SHP77 (cell line): ENCODE results near the gene CCR6.
"Not testable (repeated sequence)": the region's sequence is repeated elsewhere in the genome, so short reads cannot be mapped to it uniquely, and the experiment has no call there.

ENCODE experiments used
- DNase-seq, 2 experiments: peaks; one replicate each; lab custom pipeline; 2025; lab: John Stamatoyannopoulos, UW

Gene CCR6

DNA sequence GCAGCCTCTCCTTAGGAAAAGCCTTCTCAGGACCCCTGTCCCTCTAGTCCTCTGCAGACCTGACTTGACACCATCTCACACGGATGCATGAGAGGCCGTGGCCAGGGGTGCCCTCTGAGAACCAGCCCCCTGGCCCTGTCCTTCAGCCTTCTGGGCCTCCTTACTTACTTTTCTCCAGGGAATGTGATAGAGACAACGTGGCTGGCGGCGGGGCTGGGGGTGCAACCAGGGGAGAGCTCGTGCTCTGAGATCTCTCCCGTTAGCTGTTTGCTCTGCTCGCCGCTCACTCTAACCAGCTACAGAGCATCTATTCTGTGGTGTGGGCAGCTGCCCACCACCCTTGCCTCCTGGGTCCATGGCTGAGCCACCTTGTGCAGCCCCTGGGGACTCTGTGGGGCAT, 20.1 kb downstream of the CCR6 start:
- DNase-seq = no peak

DNA sequence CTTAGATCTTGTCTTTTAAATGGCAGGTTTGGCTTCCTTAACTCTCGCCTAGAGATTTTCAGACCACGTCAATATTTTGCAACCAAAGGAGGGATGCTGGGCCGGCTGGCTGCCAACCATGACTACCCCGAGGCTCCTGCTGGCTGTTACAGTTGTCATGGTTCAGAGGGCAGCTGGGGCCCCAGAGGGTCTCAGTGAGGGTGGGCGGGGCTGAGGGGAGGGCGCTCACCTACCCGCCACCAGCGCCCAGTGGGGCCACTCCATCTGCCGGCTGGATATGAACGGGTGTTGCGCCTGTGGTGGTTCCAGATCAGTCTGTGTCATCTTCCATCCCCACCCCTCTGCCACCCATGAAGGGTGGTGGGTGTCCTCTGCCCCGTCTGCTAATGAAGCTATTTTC, 22.6 kb downstream of the CCR6 start:
- DNase-seq = no peak

DNA sequence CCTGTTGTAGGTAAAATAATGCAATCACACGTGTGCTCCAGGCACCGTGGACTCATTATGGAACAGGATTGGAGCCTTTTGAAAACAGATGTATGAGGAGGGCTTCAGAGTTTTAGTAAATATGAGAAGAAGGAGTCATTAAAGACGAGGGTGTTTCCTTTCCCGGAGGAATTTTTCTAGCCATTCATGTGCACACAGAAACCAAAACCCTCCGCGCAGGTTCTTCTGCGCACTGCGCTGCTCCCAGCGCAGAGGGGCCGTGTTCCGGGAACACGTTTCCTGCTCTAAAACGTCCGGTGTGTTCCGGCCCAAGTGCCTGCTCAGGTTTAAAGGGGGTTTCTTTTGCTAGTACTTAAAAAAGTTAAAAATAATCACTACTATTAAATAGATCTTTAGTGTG, 23.2 kb downstream of the CCR6 start:
- DNase-seq = no peak

DNA sequence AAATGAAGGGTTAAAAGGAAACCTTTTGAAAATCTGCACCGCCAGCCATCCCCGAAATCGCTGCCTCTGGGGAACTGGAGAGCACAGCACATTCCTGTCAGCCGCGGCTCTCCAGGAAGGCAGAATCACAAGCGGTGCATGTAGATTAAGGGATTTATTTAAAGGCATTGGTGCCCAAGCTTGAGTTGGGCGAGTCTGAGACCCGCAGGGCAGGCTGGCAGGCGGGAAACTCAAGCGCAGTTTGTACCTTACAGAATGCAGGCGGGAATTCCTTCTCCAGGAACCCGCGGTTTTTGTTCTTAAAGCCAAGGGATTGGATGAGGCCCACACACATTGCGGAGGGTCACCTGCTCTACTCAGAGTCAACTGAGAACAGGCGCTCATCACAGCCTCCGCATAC, 24.1 kb downstream of the CCR6 start:
- DNase-seq = no peak

DNA sequence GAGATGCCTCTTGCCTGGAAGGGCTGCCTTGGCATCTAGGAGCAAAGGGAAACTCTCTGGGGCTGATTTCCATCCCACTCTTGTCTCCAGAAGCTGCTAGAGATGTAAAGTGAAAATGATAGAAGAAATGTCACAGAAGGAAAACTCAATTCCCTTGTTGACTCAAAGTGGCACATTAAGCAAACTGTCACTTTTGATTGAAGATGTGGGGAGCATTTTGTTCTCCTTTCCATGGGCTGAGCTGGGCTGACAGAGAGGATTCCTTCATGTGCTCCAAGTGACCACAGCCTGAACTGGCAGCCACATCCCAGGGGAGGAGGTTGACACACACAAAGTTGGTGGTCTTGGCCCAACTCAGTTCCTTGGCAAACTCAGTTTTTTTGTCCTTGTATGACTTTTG, 25.1 kb downstream of the CCR6 start:
- DNase-seq = no peak

DNA sequence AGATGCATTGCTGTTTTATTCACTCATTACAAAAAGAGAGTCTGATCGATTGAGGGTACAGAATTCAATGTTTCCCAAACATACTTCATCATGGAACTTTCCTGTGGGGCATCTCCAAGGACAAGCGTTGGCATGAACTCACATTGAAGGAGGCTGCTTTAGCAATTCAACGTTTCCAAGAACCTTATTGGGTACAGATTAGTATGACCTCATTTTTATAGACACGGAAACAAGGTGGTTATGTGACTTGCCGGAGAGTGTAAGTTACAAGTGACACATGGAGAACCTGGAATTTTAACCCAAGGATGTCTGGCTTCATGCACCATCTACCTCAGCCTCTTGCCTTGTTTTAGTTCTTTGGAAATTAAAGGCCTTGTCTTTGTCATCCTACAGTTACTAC, 26.1 kb downstream of the CCR6 start:
- no peak for DNase-seq

DNA sequence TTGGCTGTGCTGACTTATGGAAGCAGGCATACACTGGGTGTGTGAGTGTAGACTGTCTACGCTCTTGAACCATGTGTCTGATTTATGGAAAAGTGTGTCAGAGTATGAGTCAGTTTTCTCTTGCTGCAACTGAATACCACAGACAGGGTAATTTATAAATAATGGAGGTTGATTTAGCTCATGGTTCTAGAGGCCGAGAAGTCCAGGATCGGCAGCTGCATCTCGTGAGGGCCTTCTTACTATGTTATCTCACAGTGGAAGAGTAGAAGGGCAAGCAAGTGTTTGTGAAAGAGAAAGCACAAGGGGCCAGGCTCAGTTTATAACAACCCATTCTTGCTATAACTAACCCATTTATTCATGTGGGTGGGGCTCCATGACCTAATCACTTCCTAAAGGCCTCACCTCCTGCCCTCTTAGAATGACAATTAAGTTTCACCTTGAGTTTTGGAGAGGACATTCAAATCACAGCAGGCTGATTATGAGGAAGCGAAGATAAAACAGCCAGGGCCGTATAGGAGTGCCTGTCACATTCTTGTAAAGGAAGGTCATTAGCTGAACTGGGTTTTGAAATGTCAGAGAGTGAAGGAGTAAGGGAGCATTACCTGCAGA, 28.1 kb downstream of the CCR6 start:
- DNase-seq = no peak

DNA sequence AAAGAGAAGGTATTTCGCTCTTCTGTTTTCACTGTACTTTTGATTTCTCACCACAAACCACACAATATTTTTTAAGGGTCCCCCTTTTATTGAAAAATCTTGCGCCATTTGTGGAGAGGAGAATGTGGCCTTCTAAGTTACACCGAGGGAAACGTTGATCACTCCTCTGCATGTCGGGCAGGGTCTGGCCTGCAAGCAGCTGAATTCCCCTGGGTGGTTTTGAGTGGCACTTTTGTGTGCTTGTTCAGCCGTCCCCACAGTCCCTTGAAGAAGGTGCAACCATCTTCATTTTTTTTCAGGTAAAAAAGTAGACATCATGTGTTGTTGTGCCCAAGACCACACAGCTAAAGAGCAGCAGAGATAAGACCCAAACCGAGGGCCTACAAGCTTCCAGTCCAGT, 28.8 kb downstream of the CCR6 start:
- DNase-seq = no peak

DNA sequence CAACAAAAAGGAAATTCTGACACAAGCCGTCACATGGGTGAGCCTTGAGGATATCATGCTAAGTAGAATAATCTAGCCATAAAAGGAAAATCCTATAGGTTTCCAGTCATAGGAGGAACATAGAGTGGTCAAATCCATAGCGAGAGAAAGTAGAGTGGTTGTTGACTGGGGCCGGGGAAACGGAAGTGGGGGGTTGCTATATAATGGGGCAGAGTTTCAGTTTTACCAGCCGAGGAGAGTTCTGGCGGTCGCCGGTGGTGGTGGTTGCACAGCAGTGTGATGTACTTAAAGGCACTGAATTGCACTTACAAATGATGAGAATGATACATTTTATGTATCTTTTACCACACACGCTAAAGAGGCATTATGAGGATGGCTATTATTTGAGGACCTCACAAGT, 30.0 kb downstream of the CCR6 start:
- no peak for DNase-seq

DNA sequence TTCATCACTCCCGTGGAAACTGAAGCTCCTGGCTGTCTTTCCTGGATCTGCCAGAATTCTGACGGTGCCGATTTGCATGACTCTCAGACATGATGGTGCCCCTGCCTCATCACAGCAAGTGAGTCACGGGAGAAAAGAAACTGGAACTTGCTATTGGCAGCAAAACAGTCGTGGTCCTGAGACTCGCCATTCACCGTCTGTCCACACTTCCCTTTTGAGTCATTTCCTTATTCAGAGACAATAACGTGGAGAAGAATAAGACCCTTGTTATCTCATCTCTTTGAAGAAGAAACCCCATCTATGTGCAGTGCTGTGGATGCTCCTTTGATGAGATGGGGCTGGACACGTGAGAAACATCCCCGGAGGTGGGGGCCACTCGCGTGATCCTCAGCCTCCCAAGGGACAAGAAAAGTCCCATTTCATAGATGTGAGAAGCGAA, 30.6 kb downstream of the CCR6 start:
- DNase-seq = no peak

DNA sequence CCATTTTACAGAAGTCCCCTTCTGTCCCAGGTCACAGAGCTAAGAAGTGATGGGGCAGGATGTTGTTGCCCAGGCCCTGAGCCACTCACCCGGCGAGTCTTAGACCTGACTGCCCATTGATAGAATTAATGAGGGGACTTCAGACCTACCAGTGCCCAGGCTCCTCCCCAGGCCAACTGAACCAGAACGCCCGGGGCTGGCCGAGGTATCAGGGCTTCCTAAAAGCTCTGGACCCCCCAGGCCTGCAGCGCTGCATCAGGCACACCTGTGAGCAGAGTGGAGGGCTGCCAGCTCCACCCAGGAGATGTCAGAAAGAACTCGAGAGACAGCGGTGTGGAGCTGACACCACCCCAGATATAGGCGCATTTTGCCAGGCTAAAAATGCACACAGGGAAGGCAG, 31.4 kb downstream of the CCR6 start:
- no peak for DNase-seq

DNA sequence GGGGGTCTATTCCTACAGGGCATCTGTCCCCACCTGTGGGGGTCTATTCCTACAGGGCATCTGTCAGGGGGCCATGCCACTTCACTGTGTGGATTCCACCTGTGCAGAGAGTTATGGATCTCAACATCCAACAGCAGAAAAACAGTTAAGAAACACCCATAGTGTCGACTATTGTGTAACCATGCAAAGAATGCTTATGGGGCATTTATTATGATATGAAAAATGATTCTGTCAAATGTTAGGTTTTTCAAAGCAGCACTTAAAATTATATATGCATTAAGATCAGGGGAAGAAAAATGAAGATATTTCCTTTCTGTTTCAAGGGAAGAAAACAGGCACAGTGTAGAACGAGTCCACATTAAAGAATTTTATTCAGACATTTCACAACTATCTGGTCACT, 32.0 kb downstream of the CCR6 start:
- no peak for DNase-seq

DNA sequence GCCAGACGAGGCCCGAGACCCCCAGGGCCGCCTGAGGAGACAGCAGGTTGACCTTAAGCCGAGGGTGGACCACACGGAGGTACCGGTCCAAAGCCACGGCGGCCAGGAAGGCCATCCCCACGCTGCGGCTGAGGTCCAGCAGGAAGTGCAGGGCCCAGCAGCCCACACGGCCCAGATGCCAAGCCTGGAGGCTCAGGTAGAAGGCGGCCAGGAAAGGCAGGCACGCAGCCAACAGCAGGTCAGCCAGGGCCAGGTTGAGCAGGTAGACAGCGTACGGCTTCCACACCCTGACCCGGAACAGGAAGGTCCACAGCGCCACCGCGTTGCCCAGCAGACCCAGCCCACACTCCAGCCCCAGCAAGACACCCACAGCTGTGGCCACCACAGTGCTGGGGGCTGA, 34.5 kb downstream of the CCR6 start:
- no peak for DNase-seq

DNA sequence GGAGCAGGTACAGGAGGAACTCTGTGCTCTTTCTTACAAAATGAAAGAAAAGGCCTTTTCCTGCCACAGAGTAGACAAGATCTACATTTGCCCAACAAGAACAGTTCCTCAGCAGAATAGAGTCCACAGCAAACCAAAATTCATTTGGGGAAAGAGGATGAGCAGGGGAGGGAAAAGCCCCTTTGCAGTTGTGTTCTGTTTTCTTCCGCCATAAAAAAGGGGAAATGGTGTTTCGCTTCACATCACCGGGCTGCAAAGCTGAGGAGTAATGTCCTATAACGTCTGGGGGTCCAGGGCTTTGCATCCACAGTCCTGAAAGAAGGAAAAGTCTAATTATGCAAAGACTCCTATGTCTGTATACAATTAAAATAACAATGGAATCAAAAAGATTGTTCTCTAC, 35.0 kb downstream of the CCR6 start, which contains the start of gene GPR31:
Gene GPR31, minus strand, starts transcription at position 118 of the 400 bp plus-strand sequence. CDS start 149 bp downstream, outside the sequence.
- DNase-seq = no peak

DNA sequence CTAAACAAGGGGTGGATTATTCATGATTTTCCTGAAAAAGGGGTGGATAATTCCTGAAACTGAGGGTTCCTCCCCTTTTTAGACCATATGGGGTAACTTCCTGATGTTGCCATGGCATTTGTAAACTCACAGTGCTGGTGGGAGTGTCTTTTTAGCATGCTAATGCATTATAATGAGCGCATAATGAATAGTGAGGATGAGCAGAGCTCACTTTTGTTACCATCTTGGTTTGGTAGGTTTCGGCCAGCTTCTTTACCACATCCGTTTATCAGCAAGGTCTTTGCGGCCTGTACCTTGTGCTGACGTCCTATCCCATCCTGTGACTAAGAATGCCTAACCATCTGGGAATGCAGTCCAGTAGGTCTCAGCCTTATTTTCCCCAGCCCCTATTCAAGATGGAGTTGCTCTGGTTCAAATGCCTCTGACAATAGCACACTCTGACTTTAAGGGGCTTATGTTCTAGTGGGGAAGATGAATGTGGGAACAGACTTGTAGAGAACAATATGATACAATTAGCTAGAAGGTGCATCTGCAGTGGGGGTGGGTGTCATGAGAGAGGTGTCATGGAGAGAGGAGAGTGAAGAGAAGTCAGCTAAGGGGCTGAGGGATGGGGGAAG, 39.1 kb downstream of the CCR6 start:
- DNase-seq = no peak

DNA sequence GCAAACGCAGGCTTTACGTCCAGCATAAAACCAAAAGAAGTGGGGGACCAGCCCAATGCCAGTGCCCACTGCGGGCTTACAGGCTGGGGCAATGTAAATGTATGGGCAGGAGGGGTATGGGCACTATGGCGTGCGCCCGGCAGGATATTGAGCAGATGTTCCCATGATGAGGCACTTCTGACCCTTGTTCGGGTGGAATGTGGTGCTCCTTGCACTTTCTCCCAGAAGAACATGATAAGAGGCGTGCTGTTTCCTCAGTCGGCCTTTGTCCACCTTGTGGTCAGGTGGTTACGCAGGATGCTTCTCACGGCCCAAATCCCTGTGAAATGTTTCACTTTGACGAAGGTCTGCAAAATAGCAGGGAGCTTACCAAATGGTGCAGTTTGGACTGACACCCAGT, 39.7 kb downstream of the CCR6 start:
- DNase-seq = no peak

DNA sequence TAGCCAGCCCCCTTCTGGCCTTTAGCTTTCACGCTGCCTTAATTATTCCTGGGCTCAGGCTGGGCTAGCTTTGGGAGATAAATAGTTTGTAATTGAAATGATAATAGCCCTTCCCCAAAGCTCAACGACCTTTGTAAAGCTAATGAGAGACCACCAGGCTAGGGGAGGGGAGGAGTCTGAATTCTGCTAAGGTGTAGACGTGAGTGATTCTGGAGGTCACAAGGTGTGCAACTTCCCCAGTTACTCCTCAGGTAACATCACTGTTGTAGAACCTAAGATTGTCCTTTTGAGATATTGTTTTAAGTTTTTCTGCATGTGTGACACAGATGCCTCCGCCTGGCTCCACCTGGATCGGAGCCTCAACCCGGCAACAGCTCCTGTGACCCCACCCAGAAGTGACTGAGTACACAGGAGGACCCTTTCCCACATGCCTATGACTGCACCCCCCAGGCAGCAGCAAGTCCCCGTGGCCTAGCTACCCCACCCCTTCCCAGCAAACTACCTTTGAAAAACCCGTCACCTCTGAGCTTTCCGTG, 40.6 kb downstream of the CCR6 start:
- DNase-seq = no peak

DNA sequence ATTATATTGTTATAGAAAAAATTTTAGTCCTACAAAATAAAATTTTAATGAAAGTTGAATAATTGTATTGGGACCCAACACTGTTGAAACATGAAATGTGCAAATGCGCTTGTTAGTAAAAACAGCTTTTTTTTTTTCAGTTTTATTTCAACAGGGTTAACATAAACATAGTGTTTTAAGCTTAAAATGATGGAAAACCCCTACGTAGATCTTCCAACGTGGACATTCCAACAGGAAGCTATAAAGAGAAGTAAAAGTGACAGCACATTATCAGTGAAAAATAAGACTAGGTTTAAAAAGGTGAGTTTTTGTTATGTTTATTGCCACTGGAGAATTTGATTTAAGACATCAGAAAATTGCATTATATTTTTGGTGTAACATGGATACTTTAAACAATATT, 41.4 kb downstream of the CCR6 start:
- DNase-seq = no peak

DNA sequence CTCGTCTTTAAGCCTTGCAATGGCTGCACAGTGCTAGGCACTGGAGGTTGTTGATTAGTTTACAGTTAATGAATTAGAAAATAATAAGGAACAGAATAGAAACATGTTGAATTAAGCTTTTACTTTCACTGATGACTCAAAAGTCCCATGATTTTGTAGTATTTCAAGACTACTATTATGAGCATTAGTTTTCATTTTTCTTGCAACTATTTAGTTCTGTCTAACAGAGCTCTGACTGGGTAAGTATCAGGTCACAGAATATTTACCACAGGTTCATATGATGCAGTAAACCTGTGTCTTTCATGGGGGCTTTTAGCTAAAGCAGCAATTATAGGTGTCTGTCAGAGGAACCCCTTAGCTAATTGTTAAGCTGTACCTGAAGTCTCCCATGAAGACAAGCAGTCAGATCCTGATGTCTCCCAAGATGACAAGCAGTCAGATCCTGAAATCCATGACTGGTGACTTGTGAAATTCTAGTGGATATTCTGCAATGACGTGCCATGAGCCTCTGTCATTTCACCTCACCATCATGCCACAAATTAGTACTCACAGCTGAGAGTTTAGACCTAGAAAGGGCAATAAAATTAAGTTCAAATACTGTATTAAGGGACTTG, 43.1 kb downstream of the CCR6 start:
- no peak for DNase-seq

DNA sequence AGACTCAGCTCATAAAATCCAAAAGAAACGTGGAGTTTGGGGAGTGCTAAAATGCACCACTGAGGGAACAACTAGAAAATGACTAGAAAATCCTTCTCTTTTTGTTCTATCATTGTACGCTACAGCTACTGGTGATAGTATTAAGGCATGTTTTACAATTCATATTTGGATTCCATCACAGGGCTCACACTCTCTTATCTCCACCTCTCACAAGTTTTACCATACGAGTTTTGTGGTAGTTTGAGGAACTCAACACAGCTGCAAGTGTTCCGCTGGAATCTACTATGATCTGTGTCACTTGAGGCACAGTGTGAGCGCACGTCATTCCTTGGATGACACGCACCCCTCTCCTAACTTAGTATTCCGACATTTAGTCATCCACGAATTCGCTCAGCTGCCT, 44.8 kb downstream of the CCR6 start:
- DNase-seq = not testable (repeated sequence)

DNA sequence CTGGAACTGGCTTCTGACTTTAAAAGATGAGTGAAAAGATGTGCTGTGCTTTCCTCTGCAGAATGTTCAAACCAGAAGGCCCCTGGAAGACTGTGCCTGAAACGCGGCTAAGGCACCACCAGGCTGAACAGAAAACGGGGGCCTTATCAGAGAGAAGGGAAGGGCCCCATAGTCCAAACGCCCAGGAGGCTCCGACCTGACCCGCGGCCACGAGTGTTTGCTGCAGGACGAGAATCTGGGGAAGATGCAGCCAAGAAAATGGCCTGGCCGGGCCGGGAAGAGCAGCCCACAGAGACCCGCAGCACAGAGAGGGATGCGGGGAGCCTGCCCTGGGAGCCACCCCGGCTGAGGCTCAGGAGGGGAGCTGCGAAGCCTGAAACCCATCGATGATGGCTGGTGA, 45.4 kb downstream of the CCR6 start:
- not testable (repeated sequence) for DNase-seq

DNA sequence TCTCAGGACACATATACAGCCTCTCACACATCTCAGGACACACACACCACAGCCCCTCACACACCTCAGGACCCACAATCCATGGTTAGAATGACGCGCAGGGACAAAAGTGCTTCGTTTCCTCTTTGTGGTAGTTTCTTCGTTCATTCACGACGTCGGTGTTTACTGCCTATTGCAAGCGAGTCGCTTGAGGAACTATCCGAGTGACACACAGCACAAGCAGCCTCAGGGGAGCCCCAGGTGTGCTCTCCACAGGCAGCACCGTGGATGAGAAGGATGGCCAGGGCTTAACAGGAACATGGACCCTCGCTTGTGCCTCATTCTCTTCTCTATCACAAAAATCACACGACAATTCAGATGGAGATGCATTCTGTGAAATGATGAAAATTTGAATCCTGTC, 47.0 kb downstream of the CCR6 start:
- DNase-seq = not testable (repeated sequence)

DNA sequence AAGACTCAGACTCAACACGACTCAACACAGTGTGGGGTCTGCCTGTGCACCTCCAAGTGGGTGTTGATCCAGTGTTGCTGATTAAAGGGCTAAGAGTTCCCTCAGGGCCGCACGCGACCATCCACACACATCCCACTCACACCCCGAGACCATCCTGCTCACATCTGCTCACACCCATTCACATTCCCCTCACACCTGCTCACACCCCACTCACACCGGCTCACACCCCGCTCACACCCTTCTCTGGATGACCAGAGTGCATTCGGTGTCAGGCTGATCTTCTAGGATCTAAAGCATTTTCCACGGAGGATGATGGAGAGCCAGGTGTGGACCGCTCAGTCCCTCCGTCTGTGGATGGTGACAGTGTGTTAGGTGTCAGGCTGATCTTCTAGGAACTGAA, 48.4 kb downstream of the CCR6 start:
- not testable (repeated sequence) for DNase-seq
